HG03103 (cell line): ENCODE measurements around the gene TERT.

Experiments
- ATAC-seq: cut with Tn5 transposase; IDR thresholded peaks from one replicate; pipeline ENCODE4 v1.9.1; 2021; ENCODE audit warnings: low read depth; ENCODE audit not compliant: unreplicated experiment

Gene TERT

GRCh38 chr5:1222621-1223277 is 72.1 kb downstream of the TERT start:
- no peak for ATAC-seq

DNA sequence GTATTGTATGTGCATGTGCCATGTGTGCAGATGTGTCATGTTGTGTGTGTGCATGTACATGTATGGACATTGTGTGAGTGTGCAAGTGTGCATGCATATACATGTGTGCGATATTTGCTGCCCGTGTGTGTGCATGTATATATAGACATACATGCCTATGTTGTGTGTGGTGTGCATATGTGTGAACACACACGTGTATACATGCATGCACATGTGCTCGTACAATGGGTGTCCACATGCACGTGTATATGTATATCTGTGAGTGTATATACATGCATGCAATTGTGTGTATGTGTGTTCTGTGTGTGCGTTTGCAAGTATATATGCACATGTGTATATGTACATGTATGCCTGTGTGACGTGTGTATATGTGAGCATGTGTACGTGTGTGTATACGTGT is 72.7 kb downstream of the TERT start:
- ATAC-seq, result no peak

DNA sequence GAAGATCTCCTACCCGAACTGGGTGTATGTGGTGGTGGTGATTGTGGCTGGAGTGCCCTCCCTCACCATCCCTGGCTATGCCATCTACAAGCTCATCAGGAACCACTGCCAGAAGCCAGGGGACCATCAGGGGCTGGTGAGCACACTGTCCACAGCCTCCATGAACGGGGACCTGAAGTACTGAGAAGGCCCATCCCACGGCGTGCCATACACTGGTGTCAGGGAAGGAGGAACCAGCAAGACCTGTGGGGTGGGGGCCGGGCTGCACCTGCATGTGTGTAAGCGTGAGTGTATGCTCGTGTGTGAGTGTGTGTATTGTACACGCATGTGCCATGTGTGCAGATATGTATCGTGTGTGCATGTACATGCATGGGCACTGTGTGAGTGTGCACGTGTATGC is 73.1 kb downstream of the TERT start:
- ATAC-seq, result no peak

- no peak for ATAC-seq
These were observed 74.0 kb downstream of the TERT start for GRCh38 chr5:1220831-1221230.

DNA sequence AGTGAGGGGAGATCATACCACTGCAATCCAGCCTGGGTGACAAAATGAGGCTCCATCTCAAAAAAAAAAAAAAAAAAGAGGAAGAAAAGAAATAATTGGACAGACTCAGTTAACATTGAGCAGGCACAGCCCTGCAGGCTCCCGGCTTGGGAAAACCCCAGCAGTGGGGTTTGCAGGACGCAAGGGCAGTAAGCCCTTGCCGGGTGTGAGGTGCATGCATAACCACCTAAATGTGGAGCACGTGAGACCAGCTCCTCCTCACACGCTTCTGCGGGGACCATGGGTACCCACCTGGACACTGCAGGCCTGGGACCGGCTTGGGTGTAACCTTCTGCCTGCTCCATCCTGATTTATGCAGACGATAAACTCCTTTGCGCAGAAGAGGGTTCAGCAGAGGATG is 74.5 kb downstream of the TERT start:
- ATAC-seq, result no peak

- ATAC-seq, result no peak
These were observed 75.1 kb downstream of the TERT start for GRCh38 chr5:1219768-1220100.

- no peak for ATAC-seq
These were observed 75.6 kb downstream of the TERT start for GRCh38 chr5:1219098-1219767.

DNA sequence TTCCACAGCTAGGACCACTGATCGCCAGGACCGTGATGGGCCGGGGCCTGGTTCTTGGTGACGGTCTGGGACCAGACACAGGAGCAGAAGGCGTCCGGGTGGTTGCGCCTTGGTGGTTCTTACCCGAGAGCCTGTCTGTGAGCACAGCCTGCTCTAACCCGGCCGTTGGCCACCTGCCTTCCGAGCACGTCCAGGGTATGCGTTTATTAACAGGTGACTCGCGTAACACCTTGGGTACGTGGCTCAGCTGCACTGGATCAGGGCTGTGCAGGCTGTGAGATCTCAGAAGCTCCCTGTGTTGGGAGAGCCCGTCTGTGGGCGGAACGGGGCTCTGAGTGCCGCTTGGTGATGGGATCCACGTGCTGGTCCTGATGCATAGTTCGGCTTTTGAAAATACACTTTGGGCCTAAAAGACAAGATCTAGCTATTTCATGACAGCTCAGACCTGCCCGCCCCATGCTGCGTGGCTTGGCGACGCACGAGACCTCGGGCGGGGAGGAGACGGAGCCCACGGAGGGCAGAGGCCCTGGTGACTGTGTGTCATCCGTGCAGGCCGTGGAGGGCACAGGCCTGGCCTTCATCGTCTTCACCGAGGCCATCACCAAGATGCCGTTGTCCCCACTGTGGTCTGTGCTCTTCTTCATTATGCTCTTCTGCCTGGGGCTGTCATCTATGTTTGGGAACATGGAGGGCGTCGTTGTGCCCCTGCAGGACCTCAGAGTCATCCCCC is 76.4 kb downstream of the TERT start:
- ATAC-seq, result no peak

DNA sequence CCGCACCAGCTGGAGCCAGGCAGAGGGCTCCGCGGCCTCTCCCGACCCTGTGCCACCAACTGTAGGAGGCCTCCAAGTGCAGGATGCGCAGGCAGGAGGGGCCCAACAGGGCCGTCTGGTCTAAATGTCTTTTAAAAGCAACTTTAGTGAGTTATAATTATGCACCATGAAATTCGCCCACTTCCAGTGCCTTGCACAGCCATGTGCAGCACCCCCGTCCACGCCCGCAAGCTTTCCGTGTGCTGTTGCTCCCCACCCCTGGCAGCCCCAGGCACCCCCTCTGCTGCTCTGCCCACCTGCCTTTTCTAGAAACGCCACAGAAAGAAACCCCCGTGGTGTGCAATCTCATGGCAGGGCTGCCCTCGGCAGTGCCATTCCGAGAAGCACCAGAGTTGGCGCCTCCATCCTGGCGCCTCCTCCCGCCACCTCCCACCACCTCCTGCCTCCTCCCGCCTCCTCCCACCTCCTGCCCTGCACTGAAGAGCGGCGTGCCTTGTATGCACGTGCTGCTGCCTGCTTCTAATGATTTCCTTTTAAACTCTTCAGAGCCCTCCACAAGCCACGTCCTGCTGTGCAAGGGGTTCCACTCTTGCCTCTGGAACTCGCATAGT is 77.2 kb downstream of the TERT start:
- no peak for ATAC-seq

- no peak for ATAC-seq
These were observed 78.0 kb downstream of the TERT start for GRCh38 chr5:1216918-1217295.

DNA sequence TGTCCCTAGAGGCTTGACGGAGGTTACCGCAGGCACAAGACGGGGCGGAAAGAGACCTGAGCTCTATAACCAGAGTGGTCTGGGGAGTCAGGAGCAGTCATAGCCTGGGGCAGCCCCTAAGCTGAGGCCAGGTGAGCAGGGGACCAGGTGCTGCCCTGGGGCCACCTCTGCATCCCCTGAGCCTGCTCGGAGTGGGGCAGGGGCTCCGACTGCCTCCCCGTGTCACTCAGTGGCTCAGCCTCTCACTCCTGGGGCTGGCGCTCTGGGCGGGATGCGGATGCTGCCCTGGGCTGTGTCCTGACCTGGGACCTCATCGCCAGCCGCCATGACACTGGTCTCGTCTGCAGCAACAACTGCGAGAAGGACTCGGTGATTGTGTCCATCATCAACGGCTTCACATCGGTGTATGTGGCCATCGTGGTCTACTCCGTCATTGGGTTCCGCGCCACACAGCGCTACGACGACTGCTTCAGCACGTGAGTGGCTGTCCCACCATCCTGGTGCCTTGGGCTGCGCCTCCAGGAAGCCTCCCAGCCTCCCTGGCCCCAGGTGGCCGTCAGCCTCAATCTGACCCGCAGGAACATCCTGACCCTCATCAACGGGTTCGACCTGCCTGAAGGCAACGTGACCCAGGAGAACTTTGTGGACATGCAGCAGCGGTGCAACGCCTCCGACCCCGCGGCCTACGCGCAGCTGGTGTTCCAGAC is 78.5 kb downstream of the TERT start:
- no peak for ATAC-seq

GRCh38 chr5:1215320-1216096 is 79.4 kb downstream of the TERT start:
- no peak for ATAC-seq

DNA sequence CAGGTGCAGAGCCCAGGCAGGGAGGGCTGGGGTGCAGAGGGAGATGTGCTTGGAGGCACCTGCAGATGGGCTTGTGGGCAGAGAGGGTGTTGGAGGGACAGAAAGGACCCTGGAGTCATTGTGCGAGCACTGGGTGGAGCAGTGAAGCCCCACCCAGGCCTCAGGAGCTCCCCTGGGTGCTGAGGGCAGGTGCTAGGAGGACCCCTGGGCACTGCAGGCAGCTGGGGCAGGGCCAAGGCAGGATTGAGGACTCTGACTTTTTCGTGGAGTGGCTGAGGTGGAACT is 80.0 kb downstream of the TERT start:
- ATAC-seq, result no peak

DNA sequence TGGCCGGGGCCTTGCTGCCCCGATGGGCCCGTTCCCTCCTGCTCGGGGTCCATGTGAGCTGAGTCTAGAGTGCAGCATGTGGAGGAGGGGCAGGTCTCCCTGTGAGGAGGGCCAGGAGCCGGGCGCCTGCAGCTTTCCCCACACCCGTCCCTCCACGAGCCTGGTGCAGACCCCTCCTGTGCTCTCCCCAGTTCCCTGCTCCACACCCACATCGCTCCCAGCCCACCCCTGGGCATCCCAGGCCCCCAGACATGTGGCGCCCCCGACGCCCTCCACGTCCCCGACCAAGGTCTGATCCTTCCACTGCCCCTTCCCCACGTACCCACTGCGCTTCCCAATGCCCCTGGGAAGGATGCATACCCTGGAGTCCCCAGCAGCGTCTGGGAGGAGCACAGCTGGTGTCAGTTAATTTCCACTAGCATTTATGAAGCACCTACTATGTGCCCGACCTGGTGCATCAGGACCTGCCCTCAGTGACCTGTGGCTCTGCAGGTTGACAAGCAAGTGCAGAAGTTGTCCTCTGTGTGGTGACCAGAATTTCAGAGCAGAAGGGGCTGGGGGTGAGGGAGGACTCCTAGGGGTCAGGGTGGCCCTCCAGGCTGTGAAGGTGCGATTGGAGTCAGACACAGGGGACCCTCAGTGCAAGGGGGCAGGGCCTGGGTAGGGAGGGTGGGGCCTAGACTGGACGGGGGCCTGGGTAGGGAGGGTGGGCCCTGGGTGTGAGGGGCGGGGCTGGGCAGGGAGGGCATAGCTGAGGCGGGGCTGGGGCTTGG is 80.5 kb downstream of the TERT start:
- no peak for ATAC-seq

GRCh38 chr5:1213508-1214162 is 81.2 kb downstream of the TERT start:
- no peak for ATAC-seq

DNA sequence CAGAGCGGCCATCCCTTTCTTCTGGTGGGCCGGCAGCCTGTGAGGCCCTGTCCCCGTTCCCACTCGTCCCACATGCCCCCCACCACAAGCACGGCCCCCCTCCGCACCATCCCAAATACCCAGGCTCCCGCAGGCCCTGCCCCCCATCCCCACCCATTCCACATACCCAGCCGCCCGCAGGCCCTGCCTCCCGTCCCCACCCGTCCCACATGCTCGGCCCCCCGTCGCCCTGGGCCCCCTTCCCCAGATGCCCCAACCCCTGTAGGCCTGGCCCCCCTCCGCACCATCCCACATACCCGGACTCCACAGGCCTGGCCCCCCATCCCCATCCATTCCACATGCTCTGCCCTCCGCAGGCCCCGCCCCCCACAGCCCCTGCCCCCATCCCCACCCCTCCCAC is 82.0 kb downstream of the TERT start:
- no peak for ATAC-seq

DNA sequence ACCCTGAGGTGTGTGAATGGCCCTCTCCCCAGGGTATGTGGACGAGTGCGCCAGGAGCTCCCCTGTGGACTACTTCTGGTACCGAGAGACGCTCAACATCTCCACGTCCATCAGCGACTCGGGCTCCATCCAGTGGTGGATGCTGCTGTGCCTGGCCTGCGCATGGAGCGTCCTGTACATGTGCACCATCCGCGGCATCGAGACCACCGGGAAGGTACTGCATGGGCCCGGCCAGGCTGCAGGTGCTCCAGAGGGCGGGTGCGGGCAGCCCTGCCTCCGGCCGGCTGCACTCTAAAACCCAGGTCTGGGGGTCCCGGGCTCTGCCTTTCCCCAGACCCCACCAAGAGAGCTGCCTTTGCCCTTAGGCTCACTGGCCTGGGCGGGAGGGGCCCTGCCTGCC is 82.6 kb downstream of the TERT start:
- no peak for ATAC-seq

- no peak for ATAC-seq
These were observed 83.2 kb downstream of the TERT start for GRCh38 chr5:1211701-1212100.

DNA sequence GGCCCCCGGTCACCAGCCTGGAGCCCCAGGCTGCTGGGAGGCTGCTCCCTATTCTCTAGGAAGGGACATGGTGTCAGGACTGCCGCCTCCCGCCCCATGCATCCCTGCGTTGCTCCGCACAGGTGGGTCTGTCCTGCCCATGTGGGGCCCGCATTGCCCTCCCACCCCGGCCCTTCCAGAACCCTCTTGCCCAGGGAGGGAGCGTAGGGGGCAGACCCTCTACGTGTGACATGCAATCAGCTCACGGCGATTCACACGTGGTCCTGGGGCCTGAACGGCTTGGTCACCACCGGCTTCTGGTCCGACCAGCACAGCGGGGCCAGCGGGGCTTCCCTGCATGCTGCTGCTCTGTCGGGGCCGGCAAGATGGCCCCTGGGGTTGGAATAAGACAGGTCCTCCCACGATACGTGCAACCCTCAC is 84.0 kb downstream of the TERT start:
- ATAC-seq, result no peak
